Fibroblast of lung (primary cell): ENCODE measurements around the gene PRPF6. TPM values are rescaled to one million over a fixed set of nuclear protein-coding genes. Genes with fewer than 3 reads are reported as not detected.

ENCODE experiments used
- DNase-seq, 2 donors: peaks; one replicate each; pipeline versions ENCODE4 v3.0.0 to v3.0.0-alpha.2; 2010; ENCODE audit warnings: low read depth in 2 of 2
- H2AFZ ChIP-seq: 2 replicates; pipeline ENCODE4 v1.5.1; 2012; ENCODE audit warnings: low read length, control low read depth, inconsistent platforms
- H3K27ac ChIP-seq: 2 replicates; pipeline ENCODE4 v1.5.1; 2011; ENCODE audit warnings: low read length, control low read depth; ENCODE audit not compliant: insufficient read depth
- H3K27me3 ChIP-seq: 2 replicates; pipeline ENCODE4 v1.5.1; 2011; ENCODE audit warnings: mild to moderate bottlenecking, low read length; ENCODE audit not compliant: control insufficient read depth, insufficient read depth
- H3K36me3 ChIP-seq: 2 replicates; pipeline ENCODE4 v1.5.1; 2011; ENCODE audit warnings: low read length; ENCODE audit not compliant: control insufficient read depth, insufficient read depth
- H3K4me1 ChIP-seq: 2 replicates; pipeline ENCODE4 v1.5.1; 2011; ENCODE audit warnings: low read length; ENCODE audit not compliant: control insufficient read depth, insufficient read depth; ENCODE audit errors: extremely low read depth
- H3K4me2 ChIP-seq: 2 replicates; pipeline ENCODE4 v1.5.1; 2011; ENCODE audit warnings: low read length, control low read depth; ENCODE audit not compliant: insufficient read depth; ENCODE audit errors: extremely low read depth
- H3K4me3 ChIP-seq, 4 experiments: fragments of 200-600 bp in 1 of 4; sonication (generic) in 1 of 4; replicated peaks in 1 of 4; 2 replicates each; pipeline ENCODE4 v1.5.1; 2011 to 2016; ENCODE audit warnings: low read length in 4 of 4, low read depth in 3 of 4, mild to moderate bottlenecking in 3 of 4, control low read depth in 2 of 4, inconsistent platforms in 1 of 4, mixed read lengths in 1 of 4; ENCODE audit not compliant: insufficient read depth in 1 of 4; ENCODE audit errors: control extremely low read depth in 1 of 4
- H3K79me2 ChIP-seq: 2 replicates; pipeline ENCODE4 v1.5.1; 2012; ENCODE audit warnings: mild to moderate bottlenecking, low read length, inconsistent platforms; ENCODE audit not compliant: control insufficient read depth, insufficient read depth
- H3K9ac ChIP-seq: 2 replicates; pipeline ENCODE4 v1.5.1; 2011; ENCODE audit warnings: mild to moderate bottlenecking, low read length, control low read depth; ENCODE audit not compliant: insufficient read depth
- H3K9me3 ChIP-seq: 2 replicates; pipeline ENCODE4 v1.5.1; 2012; ENCODE audit warnings: low read depth, low read length; ENCODE audit not compliant: control insufficient read depth, insufficient read depth
- H4K20me1 ChIP-seq: 2 replicates; pipeline ENCODE4 v1.5.1; 2011; ENCODE audit warnings: low read length; ENCODE audit not compliant: control insufficient read depth, insufficient read depth; ENCODE audit errors: extremely low read depth
- EZH2 ChIP-seq: IDR thresholded peaks from 2 replicates; pipeline ENCODE4 v1.5.1; 2012; ENCODE audit warnings: low read length, control low read depth, mild to moderate bottlenecking; ENCODE audit errors: missing control alignments
- polyA plus RNA-seq, 2 donors: library from polyadenylated mRNA; depleted of rRNA in 1 of 2; stranded (reverse) in 1 of 2; unstranded in 1 of 2; fragments of >200 nt; gene quantifications; 2 replicates each; pipeline ENCODE4 v1.2.1, GENCODE V29; 2011 to 2012; ENCODE audit warnings: missing spikeins in 1 of 2
- total RNA-seq: library from RNA; depleted of rRNA; stranded (reverse); fragments of >200 nt; gene quantifications from 2 replicates; pipeline ENCODE4 v1.2.1, GENCODE V29; 2014
- TF ChIP-seq, protein P1 (sequence below), 2 donors: IDR thresholded peaks in 1 of 2; conservative IDR thresholded peaks in 1 of 2; 1 replicate in 1 of 2; 2 replicates in 1 of 2; pipeline ENCODE4 v1.5.1; 2011 to 2012; ENCODE audit warnings: low read length in 2 of 2, control low read depth in 1 of 2, inconsistent platforms in 1 of 2, low read depth in 1 of 2, mild to moderate bottlenecking in 1 of 2

PRPF6 gene
- total and polyA plus RNA-seq, 2 donors (not counting 1 experiment from before 2014, with no cell fraction given) = 28.2 to 52.0 TPM

GRCh38 chr20:64077876-64078551, 97.1 kb downstream of the PRPF6 start:
- Histone ChIP-seq H3K79me2 (no peaks in the 10 kb centered on the region), H2AFZ (no peak overlapping the region), H3K4me3 (peak overlapping the region in 2 of 4 experiments; percentile 82 to 89), H4K20me1 (no peaks in the 10 kb centered on the region), H3K9ac (no peak overlapping the region), H3K9me3 (no peaks in the 10 kb centered on the region), H3K27ac (no peak overlapping the region), H3K27me3 (peaks cover 3% of the 10 kb centered on the region), H3K4me2 (peak overlapping the region; percentile 64), H3K36me3 (peaks cover 1% of the 10 kb centered on the region), H3K4me1 (peaks cover 8% of the 10 kb centered on the region)
- DNase-seq = no peak
- TF ChIP-seq, protein P1, sequence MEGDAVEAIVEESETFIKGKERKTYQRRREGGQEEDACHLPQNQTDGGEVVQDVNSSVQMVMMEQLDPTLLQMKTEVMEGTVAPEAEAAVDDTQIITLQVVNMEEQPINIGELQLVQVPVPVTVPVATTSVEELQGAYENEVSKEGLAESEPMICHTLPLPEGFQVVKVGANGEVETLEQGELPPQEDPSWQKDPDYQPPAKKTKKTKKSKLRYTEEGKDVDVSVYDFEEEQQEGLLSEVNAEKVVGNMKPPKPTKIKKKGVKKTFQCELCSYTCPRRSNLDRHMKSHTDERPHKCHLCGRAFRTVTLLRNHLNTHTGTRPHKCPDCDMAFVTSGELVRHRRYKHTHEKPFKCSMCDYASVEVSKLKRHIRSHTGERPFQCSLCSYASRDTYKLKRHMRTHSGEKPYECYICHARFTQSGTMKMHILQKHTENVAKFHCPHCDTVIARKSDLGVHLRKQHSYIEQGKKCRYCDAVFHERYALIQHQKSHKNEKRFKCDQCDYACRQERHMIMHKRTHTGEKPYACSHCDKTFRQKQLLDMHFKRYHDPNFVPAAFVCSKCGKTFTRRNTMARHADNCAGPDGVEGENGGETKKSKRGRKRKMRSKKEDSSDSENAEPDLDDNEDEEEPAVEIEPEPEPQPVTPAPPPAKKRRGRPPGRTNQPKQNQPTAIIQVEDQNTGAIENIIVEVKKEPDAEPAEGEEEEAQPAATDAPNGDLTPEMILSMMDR (conservative IDR thresholded peaks at IDR 0.05 in 1 of 2, IDR thresholded peaks at IDR 0.05 in 1 of 2; ENCODE audit: low read depth in 1 of 2, low read length in 2 of 2) = no peak
- no peak for TF ChIP-seq EZH2

DNA sequence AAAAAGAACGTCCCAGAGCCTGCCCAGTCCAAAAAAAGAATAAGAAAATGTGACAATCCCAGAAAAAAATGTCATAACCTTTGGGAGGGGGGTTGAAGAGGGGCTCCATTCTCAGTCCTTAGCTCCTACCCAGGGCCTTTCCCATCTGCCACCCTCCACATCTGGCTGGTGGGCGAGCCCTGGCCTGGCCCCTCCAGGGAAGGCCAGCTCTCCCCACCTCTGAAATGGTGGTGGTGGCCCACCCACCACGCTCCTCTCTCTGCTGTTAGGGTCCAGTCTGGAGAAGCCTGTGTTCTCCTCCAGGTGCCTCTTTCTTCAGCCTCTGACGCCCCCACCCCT, 98.0 kb downstream of the PRPF6 start:
- H3K4me1 ChIP-seq = peaks cover 10% of the 10 kb centered on the region

DNA sequence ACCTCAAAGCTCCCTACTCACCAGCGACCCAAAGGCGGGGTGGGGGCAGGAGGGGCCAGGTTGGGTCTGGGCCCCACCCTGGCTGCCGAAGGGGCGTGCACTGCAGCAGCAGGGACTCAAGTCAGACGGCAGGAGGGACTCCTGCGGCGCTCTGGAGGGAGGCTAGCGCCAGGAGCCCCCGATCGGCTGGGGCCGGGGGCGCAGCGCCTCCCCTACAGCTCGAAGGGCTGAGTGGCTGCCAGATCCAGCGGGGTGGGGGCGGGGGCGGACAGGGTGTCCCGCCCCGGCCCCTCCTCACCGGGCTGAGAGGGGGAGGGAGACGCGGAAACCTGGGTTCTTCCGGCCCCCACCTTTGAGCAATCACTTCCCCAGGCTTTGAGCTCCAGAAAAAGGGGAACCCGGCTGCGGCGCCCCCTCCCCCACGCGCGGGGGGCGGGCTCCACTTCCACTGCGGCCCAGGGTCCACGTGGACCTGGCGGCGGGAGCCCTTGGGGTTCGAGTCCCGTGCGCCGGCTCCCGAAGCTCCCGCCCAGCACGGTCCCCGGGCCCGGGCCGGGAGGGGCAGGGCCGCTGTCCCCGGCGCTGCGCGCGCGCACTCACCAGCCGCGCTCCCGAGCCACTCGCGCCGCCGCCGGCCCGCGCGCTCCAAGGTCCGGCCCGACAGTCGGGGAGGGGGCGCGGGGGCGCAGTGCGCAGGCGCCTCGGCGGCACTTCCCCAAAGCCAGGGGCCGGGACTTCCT, 98.5 kb downstream of the PRPF6 start, which contains the start of gene RGS19:
TSS of gene RGS19 (minus strand) at position 246 of the 740 bp plus-strand sequence. CDS start 2,632 bp downstream, outside the sequence.
- peak; percentile 44 to 67 for DNase-seq
- Histone ChIP-seq H3K9ac (peak within 1 kb of the TSS; percentile 55), H3K27ac (peak within 1 kb of the TSS; percentile 14)

More for the DNA sequence above, 98.0 kb downstream of the PRPF6 start:
- no peak for DNase-seq
- H3K79me2 ChIP-seq = no peaks in the 10 kb centered on the region
- no peaks in the 10 kb centered on the region for H4K20me1 ChIP-seq
- no peak overlapping the region for H3K27ac ChIP-seq
- H3K4me3 ChIP-seq = peak overlapping the region; percentile 58 to 89 (median 76)
- H2AFZ ChIP-seq = no peak overlapping the region
- no peak for TF ChIP-seq EZH2
- TF ChIP-seq, protein P1 (conservative IDR thresholded peaks at IDR 0.05 in 1 of 2, IDR thresholded peaks at IDR 0.05 in 1 of 2; ENCODE audit: low read depth in 1 of 2, low read length in 2 of 2) = no peak
- H3K9ac ChIP-seq = peak overlapping the region; percentile 55
- peaks cover 4% of the 10 kb centered on the region for H3K27me3 ChIP-seq
- peak overlapping the region; percentile 87 for H3K4me2 ChIP-seq
- H3K9me3 ChIP-seq = no peaks in the 10 kb centered on the region
- H3K36me3 ChIP-seq = no peaks in the 10 kb centered on the region

More for the DNA sequence above, 98.5 kb downstream of the PRPF6 start, which contains the start of gene RGS19:
- peak within 1 kb of the TSS; percentile 87 for H3K4me2 ChIP-seq
- H3K9me3 ChIP-seq = no peaks in the 10 kb centered on the region
- H2AFZ ChIP-seq = peak within 1 kb of the TSS; percentile 49
- peaks cover 8% of the 10 kb centered on the region for H3K27me3 ChIP-seq
- TF ChIP-seq, protein P1 (conservative IDR thresholded peaks at IDR 0.05 in 1 of 2, IDR thresholded peaks at IDR 0.05 in 1 of 2; ENCODE audit: low read depth in 1 of 2, low read length in 2 of 2) = no peak
- no peak for TF ChIP-seq EZH2
- no peaks in the 10 kb centered on the region for H3K36me3 ChIP-seq
- no peaks in the 10 kb centered on the region for H3K79me2 ChIP-seq
- no peaks in the 10 kb centered on the region for H4K20me1 ChIP-seq
- H3K4me1 ChIP-seq = peaks cover 10% of the 10 kb centered on the region
- peak within 1 kb of the TSS; percentile 58 to 89 (median 76) for H3K4me3 ChIP-seq
